Inflammatory macrophage treated with lipopolysaccharide for 4 hours (primary cell): ENCODE data around the gene DYNC2H1.
A peak's percentile ranks its signal among the peaks of the same experiment; 100 is the strongest.
"Not testable (repeated sequence)": the region's sequence is repeated elsewhere in the genome, so short reads cannot be mapped to it uniquely, and the experiment has no call there.

ENCODE experiments used
- DNase-seq: peaks from one replicate; pipeline ENCODE4 v3.0.0-alpha.2; 2020

Gene DYNC2H1

GRCh38 chr11:103125462-103125861 is 16.2 kb downstream of the DYNC2H1 start:
- no peak for DNase-seq

DNA sequence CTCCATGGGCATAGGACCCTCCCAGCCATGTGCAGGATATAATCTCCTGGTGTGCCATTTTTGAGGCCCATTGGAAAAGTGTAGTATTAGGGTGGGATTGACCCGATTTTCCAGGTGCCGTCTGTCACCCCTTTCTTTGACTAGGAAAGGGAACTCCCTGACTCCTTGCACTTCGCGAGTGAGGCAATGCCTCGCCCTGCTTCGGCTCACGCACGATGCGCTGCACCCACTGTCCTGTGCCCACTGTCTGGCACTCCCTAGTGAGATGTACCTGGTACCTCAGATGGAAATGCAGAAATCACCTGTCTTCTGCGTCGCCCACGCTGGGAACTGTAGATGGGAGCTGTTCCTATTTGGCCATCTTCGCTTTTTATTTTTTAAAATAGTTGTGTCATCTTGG is 32.8 kb downstream of the DYNC2H1 start:
- DNase-seq = not testable (repeated sequence)

GRCh38 chr11:103147627-103148026 is 38.4 kb downstream of the DYNC2H1 start:
- no peak for DNase-seq

- DNase-seq = no peak
These were observed 48.3 kb downstream of the DYNC2H1 start for GRCh38 chr11:103157542-103157941.

GRCh38 chr11:103164093-103164796 is 55.0 kb downstream of the DYNC2H1 start:
- no peak for DNase-seq

- DNase-seq = no peak
These were observed 57.9 kb downstream of the DYNC2H1 start for GRCh38 chr11:103167166-103167565.

- DNase-seq = no peak
These were observed 61.6 kb downstream of the DYNC2H1 start for GRCh38 chr11:103170865-103171264.

DNA sequence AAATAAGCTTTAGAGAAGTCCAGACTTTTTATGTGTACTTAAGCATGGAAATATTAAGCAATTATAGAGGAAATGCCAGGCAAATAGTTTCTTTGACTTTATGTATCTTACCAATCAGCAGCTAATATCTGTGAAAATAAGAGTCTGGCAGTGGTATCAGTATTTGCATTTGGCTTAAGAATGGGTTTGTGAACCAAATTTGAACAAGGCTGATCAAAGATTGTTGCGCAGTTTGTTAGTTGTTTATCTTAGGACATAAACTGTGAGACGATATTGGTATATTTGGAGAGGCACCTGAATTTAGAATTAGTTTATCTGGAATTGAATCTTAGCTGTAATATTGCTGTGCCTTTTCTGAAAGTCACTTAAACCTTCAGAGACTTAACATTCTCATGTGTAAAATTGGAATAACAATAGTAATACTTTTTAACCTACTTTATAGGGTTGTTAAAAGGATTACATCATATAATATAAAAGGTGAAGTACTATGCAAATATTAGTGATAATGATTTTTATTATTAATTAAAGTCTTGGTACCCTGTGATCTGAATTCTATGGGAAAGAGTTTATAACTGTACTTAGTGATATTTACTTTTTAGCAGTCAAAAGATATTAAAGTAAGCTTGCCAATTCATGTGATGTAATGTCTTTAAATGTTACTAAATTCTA is 66.4 kb downstream of the DYNC2H1 start:
- DNase-seq = no peak

- no peak for DNase-seq
These were observed 74.9 kb downstream of the DYNC2H1 start for GRCh38 chr11:103183981-103184611.

DNA sequence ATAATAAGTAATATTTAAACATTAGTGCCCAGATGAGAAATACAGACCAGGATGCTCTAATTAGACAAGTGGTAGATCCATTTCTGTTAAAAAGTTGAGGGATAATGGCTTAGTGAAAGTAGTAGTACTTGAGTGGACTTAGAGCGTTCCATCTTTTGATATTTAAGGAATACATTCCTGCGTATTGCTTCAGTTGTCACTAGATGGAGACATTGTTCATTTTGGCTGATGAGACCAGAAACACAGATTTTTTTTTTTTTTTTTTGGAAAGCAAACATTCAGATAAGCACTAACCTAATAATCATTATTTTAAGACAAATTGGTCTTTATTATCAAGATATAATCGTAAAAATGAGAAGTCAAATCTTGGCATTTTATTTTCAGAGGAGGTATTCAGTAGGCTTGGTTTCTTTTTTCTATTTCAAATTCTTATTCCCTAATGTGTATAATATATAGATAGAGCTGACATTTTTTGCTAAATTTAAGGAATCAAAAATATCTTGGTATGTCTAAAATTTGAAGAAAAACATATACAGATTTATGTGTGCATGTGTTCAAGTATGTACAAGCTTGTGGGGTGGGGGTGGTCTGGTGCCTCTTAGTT is 92.9 kb downstream of the DYNC2H1 start:
- peak; percentile 9 for DNase-seq

GRCh38 chr11:103210543-103210942 is 101.3 kb downstream of the DYNC2H1 start:
- no peak for DNase-seq

DNA sequence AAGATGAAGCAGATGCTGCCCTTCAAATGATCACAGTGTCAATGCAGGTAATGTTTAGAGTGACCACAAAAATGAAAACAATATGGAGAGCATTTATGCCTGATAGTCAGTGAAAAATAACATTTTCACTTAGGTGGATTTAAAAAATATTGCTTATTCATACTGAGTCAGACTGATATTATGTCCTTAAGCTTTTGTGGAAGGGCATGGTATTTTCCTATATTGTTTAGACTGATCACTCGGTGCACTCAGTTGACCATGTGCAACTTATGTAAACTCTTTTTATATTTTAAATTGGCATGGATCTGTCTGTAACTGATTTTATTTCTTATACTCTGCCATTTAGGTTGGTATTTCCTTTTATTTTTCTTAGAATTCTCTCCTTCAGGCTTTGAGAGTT is 106.6 kb downstream of the DYNC2H1 start:
- no peak for DNase-seq

GRCh38 chr11:103220133-103220532 is 110.9 kb downstream of the DYNC2H1 start:
- DNase-seq = no peak

- no peak for DNase-seq
These were observed 113.6 kb downstream of the DYNC2H1 start for GRCh38 chr11:103222806-103223205.

- DNase-seq = no peak
These were observed 119.6 kb downstream of the DYNC2H1 start for GRCh38 chr11:103228807-103229206.

GRCh38 chr11:103234974-103235373 is 125.7 kb downstream of the DYNC2H1 start:
- no peak for DNase-seq

DNA sequence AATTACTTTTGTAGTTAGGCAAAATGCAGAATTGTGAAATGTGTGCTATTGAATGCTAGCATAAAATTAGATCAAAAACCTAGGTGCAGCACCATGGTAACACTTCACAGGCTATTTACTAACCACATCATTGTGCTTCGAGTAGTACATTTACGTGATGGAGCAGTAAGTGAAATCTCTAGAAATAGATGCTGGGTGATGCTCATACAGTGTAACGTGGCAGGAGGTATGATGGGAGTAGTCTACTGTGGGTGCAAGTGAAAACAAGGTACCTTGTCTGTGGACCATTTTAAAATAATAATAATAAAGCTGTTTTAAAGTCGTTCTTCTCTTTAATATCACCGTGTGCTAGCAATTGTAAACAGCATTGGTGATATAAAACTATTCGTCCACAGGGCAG is 132.3 kb downstream of the DYNC2H1 start:
- no peak for DNase-seq

GRCh38 chr11:103254123-103254522 is 144.9 kb downstream of the DYNC2H1 start:
- no peak for DNase-seq

DNA sequence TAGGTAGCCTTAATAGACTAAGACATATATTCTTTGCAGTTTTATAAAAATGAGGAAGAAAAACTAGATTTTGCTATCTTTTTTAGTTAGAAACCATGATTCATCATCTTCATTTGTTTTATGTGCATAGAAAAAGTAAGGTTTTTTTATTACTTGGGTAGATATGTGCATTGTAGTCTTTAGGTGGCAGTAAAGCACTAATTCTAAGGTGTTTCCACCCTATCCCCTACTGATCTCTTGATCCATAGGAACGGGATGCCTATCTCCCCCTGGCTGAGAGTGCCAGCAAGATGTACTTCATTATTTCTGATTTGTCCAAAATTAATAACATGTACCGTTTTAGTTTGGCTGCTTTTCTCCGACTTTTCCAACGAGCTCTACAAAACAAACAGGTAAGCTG is 148.1 kb downstream of the DYNC2H1 start:
- no peak for DNase-seq

GRCh38 chr11:103266167-103266831 is 157.1 kb downstream of the DYNC2H1 start:
- no peak for DNase-seq

- no peak for DNase-seq
These were observed 163.7 kb downstream of the DYNC2H1 start for GRCh38 chr11:103272876-103273275.

- DNase-seq = no peak
These were observed 164.8 kb downstream of the DYNC2H1 start for GRCh38 chr11:103274025-103274424.

DNA sequence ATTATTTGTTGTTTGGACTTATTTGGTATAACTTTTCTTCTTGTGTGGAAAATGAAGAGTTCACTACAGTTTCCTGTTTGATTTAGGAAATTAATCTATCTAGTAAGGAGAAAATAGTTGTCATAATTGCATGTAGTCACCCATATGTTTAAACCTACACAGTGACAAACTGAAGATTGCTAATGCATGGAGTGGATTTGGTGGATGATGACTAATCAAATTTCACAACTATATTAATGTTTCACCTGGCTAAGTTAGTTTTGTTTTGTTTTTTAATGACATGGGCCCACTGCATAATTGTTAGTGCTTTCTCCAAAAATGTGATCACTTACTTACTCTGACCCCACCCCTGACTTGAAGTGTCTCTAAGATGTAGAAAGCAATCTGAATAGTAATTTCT is 170.6 kb downstream of the DYNC2H1 start:
- DNase-seq = no peak
